Globus pallidus (tissue), 1 donor: Measurements from ENCODE around the gene RADIL.
"Not testable (repeated sequence)": the region's sequence is repeated elsewhere in the genome, so short reads cannot be mapped to it uniquely, and the experiment has no call there.

Source experiments
- DNase-seq: peaks from one replicate; pipeline ENCODE4 v3.0.0-alpha.2; 2015; ENCODE audit warnings: low spot score

The RADIL gene

GRCh38 chr7:4808565-4808964 is 75.0 kb downstream of the RADIL start:
- DNase-seq = no peak

GRCh38 chr7:4808026-4808425 is 75.5 kb downstream of the RADIL start:
- DNase-seq = no peak

- DNase-seq = no peak
These were observed 75.9 kb downstream of the RADIL start for GRCh38 chr7:4807598-4808016.

GRCh38 chr7:4806983-4807597 is 76.4 kb downstream of the RADIL start:
- DNase-seq = no peak

GRCh38 chr7:4805984-4806300 is 77.6 kb downstream of the RADIL start:
- no peak for DNase-seq

- DNase-seq = no peak
These were observed 78.2 kb downstream of the RADIL start for GRCh38 chr7:4805110-4805983.

GRCh38 chr7:4803397-4804241 is 79.9 kb downstream of the RADIL start:
- DNase-seq = no peak

- not testable (repeated sequence) for DNase-seq
These were observed 80.9 kb downstream of the RADIL start for GRCh38 chr7:4802577-4802976.

- no peak for DNase-seq
These were observed 81.7 kb downstream of the RADIL start for GRCh38 chr7:4801839-4802231.

GRCh38 chr7:4800926-4801838 is 82.3 kb downstream of the RADIL start:
- DNase-seq = no peak

GRCh38 chr7:4800487-4800886 is 83.0 kb downstream of the RADIL start:
- no peak for DNase-seq

GRCh38 chr7:4799508-4800268 is 83.8 kb downstream of the RADIL start:
- DNase-seq = no peak

- DNase-seq = no peak
These were observed 84.7 kb downstream of the RADIL start for GRCh38 chr7:4798706-4799235.

GRCh38 chr7:4797858-4798705 is 85.4 kb downstream of the RADIL start:
- DNase-seq = no peak

- no peak for DNase-seq
These were observed 87.1 kb downstream of the RADIL start for GRCh38 chr7:4796453-4796852.

- no peak for DNase-seq
These were observed 88.7 kb downstream of the RADIL start for GRCh38 chr7:4794591-4795350.

GRCh38 chr7:4794171-4794570 is 89.3 kb downstream of the RADIL start:
- not testable (repeated sequence) for DNase-seq

- not testable (repeated sequence) for DNase-seq
These were observed 90.0 kb downstream of the RADIL start for GRCh38 chr7:4793385-4793993.
